Thyroid gland (tissue), 4 donors: ENCODE data around the gene CACTIN. TPM values are rescaled to one million over a fixed set of nuclear protein-coding genes. Genes with fewer than 3 reads are reported as not detected.

Experiments
- DNase-seq, 2 donors: peaks; one replicate each; pipeline ENCODE4 v3.0.0-alpha.2; 2019
- H3K27ac ChIP-seq, 3 donors: fragments of 200-600 bp; sonication (generic); 1 replicate in 2 of 3; 2 replicates in 1 of 3; pipeline ENCODE4 v1.5.1; 2016 to 2019; ENCODE audit warnings: mild to moderate bottlenecking in 1 of 3, moderate library complexity in 1 of 3
- H3K27me3 ChIP-seq: fragments of 200-600 bp; sonication (generic); one replicate; pipeline ENCODE4 v1.5.1; 2019
- H3K36me3 ChIP-seq, 2 donors: fragments of 200-600 bp; sonication (generic); one replicate each; pipeline ENCODE4 v1.5.1; 2016 to 2019
- H3K4me1 ChIP-seq, 2 donors: fragments of 200-600 bp; sonication (generic); one replicate each; pipeline ENCODE4 v1.5.1; 2017 to 2019
- H3K4me3 ChIP-seq, 3 donors: fragments of 200-600 bp; sonication (generic); replicated peaks in 1 of 3; 1 replicate in 2 of 3; 2 replicates in 1 of 3; pipeline ENCODE4 v1.5.1; 2016; ENCODE audit warnings: mild to moderate bottlenecking in 1 of 3
- H3K9me3 ChIP-seq: fragments of 200-600 bp; sonication (generic); one replicate; pipeline ENCODE4 v1.5.1; 2017
- POLR2A ChIP-seq, 2 donors: fragments of 450-650 bp; IDR thresholded peaks; one replicate each; pipeline ENCODE4 v1.6.1; 2017; ENCODE audit warnings: antibody characterized with exemption in 2 of 2, mild to moderate bottlenecking in 2 of 2, moderate library complexity in 1 of 2
- WGBS, 2 donors: methylation state at CpG; one replicate each; pipeline ENCODE4 v1.1.5; 2017; 5-methylcytosine and 5-hydroxymethylcytosine counted together
- intact Hi-C: fragments of 100-400 bp; cut with DNase I; formaldehyde crosslinking; loops from one replicate; pipeline ENCODE4 v1.15.1; 2023
- total RNA-seq, 4 donors: library from RNA; depleted of rRNA; stranded (reverse); fragments of >200 nt; gene quantifications; one replicate each; pipeline ENCODE4 v1.2.3, GENCODE V29; 2016
- TF ChIP-seq, protein P1 (sequence below), 6 experiments: fragments of 200-600 bp in 3 of 6; fragments of 450-650 bp in 3 of 6; sonication (generic) in 3 of 6; IDR thresholded peaks; one replicate each; pipeline ENCODE4 v1.5.1; 2016 to 2019; ENCODE audit warnings: antibody characterized with exemption in 6 of 6, mild to moderate bottlenecking in 2 of 6, inconsistent platforms in 1 of 6, moderate library complexity in 1 of 6

The CACTIN gene
- total RNA-seq, 4 donors from 2014 or later = 18.8 to 30.6 (median 24.5) TPM

DNA sequence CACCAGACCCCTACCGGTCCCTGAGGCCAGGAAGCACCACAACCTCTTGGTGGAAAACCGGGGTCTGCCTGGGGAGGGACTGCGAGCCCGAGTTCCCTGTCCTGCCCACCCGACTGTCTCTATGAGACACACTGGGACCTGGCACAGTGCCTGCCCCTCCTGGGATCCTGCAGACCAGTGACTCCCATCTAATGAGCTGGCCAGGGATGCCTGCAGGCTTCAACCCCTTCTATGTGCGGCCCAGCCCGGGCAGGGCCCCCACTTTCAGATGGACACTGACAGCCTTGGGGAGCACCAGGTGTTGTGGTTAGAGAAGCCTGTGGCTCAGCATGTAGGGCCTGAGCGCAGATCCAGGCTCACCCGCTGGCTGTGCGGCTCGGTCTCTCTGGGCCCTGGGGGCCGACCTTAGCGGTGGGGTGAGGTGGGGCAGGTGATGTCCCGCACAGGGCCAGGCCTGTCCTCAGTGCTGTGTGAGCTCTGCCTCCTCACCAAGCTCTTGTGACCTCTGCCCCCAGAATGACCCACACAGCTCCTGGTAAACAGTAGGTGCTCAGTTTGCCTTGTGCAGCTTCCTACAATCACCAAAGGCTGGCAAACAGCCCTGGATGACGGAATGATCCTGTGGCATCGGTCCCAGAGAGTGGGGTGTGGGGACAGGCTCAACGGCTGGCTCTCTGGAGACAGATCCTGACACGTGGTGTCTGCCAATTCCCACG, 17.9 kb upstream of the CACTIN start:
- intact Hi-C loops = no loop called here
- 87% methylated on average over 13 of the region's 19 CpGs; no CpG with 5 or more reads in 1 of the 2 donors for WGBS, 2 donors
- Histone ChIP-seq H3K36me3 (peaks cover 18 to 30% of the 10 kb centered on the region in 2 donors), H3K9me3 (no peaks in the 10 kb centered on the region), H3K27me3 (no peaks in the 10 kb centered on the region), H3K27ac (no peak overlapping the region), H3K4me1 (no peaks in the 10 kb centered on the region), H3K4me3 (no peak overlapping the region)
- no peak for TF ChIP-seq POLR2A (IDR thresholded peaks at IDR 0.05)
- TF ChIP-seq, protein P1, sequence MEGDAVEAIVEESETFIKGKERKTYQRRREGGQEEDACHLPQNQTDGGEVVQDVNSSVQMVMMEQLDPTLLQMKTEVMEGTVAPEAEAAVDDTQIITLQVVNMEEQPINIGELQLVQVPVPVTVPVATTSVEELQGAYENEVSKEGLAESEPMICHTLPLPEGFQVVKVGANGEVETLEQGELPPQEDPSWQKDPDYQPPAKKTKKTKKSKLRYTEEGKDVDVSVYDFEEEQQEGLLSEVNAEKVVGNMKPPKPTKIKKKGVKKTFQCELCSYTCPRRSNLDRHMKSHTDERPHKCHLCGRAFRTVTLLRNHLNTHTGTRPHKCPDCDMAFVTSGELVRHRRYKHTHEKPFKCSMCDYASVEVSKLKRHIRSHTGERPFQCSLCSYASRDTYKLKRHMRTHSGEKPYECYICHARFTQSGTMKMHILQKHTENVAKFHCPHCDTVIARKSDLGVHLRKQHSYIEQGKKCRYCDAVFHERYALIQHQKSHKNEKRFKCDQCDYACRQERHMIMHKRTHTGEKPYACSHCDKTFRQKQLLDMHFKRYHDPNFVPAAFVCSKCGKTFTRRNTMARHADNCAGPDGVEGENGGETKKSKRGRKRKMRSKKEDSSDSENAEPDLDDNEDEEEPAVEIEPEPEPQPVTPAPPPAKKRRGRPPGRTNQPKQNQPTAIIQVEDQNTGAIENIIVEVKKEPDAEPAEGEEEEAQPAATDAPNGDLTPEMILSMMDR (IDR thresholded peaks at IDR 0.05) = no peak
- DNase-seq = no peak

- Histone ChIP-seq H3K36me3 (peaks cover 23 to 30% of the 10 kb centered on the region in 2 donors), H3K27ac (no peak overlapping the region)
- intact Hi-C loops = no loop called here
Observed at GRCh38 chr19:3643674-3644313, 17.2 kb upstream of the CACTIN start.

GRCh38 chr19:3642987-3643673, 16.5 kb upstream of the CACTIN start:
- Histone ChIP-seq H3K27ac (no peak overlapping the region), H3K9me3 (no peaks in the 10 kb centered on the region), H3K36me3 (peaks cover 29 to 30% of the 10 kb centered on the region in 2 donors), H3K27me3 (no peaks in the 10 kb centered on the region), H3K4me1 (no peaks in the 10 kb centered on the region), H3K4me3 (no peak overlapping the region)
- intact Hi-C loops = no loop called here
- no peak for TF ChIP-seq POLR2A (IDR thresholded peaks at IDR 0.05)
- TF ChIP-seq, protein P1 (IDR thresholded peaks at IDR 0.05) = no peak
- WGBS, 2 donors = 94% methylated on average over 36 of the region's 36 CpGs
- DNase-seq = no peak

More at GRCh38 chr19:3643674-3644313, 17.2 kb upstream of the CACTIN start:
- DNase-seq = no peak
- no peak overlapping the region for H3K4me3 ChIP-seq
- no peaks in the 10 kb centered on the region for H3K9me3 ChIP-seq
- H3K4me1 ChIP-seq = no peaks in the 10 kb centered on the region
- WGBS, 2 donors = 83 to 95% methylated on average over 4 to 27 of the region's 28 CpGs
- no peak for TF ChIP-seq POLR2A (IDR thresholded peaks at IDR 0.05)
- TF ChIP-seq, protein P1 (IDR thresholded peaks at IDR 0.05) = no peak
- no peaks in the 10 kb centered on the region for H3K27me3 ChIP-seq

GRCh38 chr19:3642296-3642695, 15.7 kb upstream of the CACTIN start:
- Histone ChIP-seq H3K27me3 (no peaks in the 10 kb centered on the region), H3K9me3 (no peaks in the 10 kb centered on the region), H3K27ac (no peak overlapping the region), H3K4me3 (no peak overlapping the region), H3K4me1 (no peaks in the 10 kb centered on the region), H3K36me3 (peaks cover 26 to 33% of the 10 kb centered on the region in 2 donors)
- no peak for DNase-seq
- 92 to 95% methylated on average over 17 of the region's 17 CpGs for WGBS, 2 donors
- TF ChIP-seq, protein P1 (IDR thresholded peaks at IDR 0.05) = no peak
- no peak for TF ChIP-seq POLR2A (IDR thresholded peaks at IDR 0.05)
- intact Hi-C loops = no loop called here
